Aorta (tissue), 5 donors: ENCODE measurements around the gene IL25. TPM values are rescaled to one million over a fixed set of nuclear protein-coding genes. Genes with fewer than 3 reads are reported as not detected.

Experiments
- ATAC-seq: fragments of 200-7000 bp; cut with Tn5 transposase; one replicate; pipeline ENCODE4 v1.9.1; 2022; ENCODE audit warnings: moderate library complexity; ENCODE audit not compliant: low FRiP score
- DNase-seq, 2 donors: peaks; one replicate each; pipeline ENCODE4 v3.0.0-alpha.2; 2020
- H3K27ac ChIP-seq, 2 donors: one replicate each; pipeline ENCODE4 v1.5.1; 2013; ENCODE audit warnings: low read length in 2 of 2, mild to moderate bottlenecking in 2 of 2, moderate library complexity in 2 of 2, control low read depth in 1 of 2, inconsistent platforms in 1 of 2, low read depth in 1 of 2
- H3K27me3 ChIP-seq, 2 donors: one replicate each; pipeline ENCODE4 v1.6.1; 2013; ENCODE audit warnings: control low read depth in 1 of 2, low read length in 1 of 2, mild to moderate bottlenecking in 1 of 2, moderate library complexity in 1 of 2; ENCODE audit not compliant: insufficient read depth in 2 of 2, control insufficient read depth in 1 of 2
- H3K36me3 ChIP-seq, 2 donors: one replicate each; pipeline ENCODE4 v1.6.1; 2013; ENCODE audit warnings: control low read depth in 1 of 2, low read length in 1 of 2, mild to moderate bottlenecking in 1 of 2; ENCODE audit not compliant: insufficient read depth in 2 of 2, control insufficient read depth in 1 of 2
- H3K4me1 ChIP-seq, 2 donors: one replicate each; pipeline ENCODE4 v1.6.1; 2013; ENCODE audit warnings: low read length in 2 of 2, control low read depth in 1 of 2, mild to moderate bottlenecking in 1 of 2, moderate library complexity in 1 of 2; ENCODE audit not compliant: insufficient read depth in 2 of 2, control insufficient read depth in 1 of 2
- H3K4me3 ChIP-seq, 2 donors: one replicate each; pipeline ENCODE4 v1.5.1; 2013; ENCODE audit warnings: low read length in 2 of 2, control low read depth in 1 of 2, mild to moderate bottlenecking in 1 of 2
- H3K9me3 ChIP-seq: one replicate; pipeline ENCODE4 v1.6.1; 2013; ENCODE audit warnings: mild to moderate bottlenecking, low read length; ENCODE audit not compliant: control insufficient read depth
- WGBS, 2 donors: extraction: QIAGEN DNeasy Blood & Tissue Kit; methylation state at CpG; one replicate each; pipeline ENCODE4 v1.1.7; 2013; 5-methylcytosine and 5-hydroxymethylcytosine counted together
- intact Hi-C, 2 donors: fragments of 100-400 bp; cut with DNase I; formaldehyde crosslinking; loops; one replicate each; pipeline versions ENCODE4 v1.14.2 to v1.15.0; 2022
- polyA plus RNA-seq, 2 donors: library from polyadenylated mRNA; stranded (reverse); fragments of 200-250 nt; gene quantifications; one replicate each; pipeline ENCODE4 v1.2.3, GENCODE V29; 2013
- total RNA-seq, 2 donors: library from RNA; stranded (reverse); fragmentation: NEBNext Ultra II Directional; extraction: Animal tissue kit (Norgen Biotek cat#: 25700); gene quantifications; one replicate each; pipeline ENCODE4 v1.2.1, GENCODE V29; 2021
- donor health status: healthy with polysubstance abuse.
- donor health status: Bipolar disorder and iron deficiency.
- donor health status: DM: no; HTN: no; CAD: no.
- donor health status: DM: no; HTN: no; CAD: no.
- donor health status: DM: yes; HTN: yes; CAD: no.

The IL25 gene
- total and polyA plus RNA-seq, 4 donors = not detected

GRCh38 chr14:23401291-23401690 lies 28.7 kb downstream of the IL25 start:
- H3K9me3 ChIP-seq = no peaks in the 10 kb centered on the region
- no peak for ATAC-seq
- H3K4me3 ChIP-seq = no peak overlapping the region
- no peaks in the 10 kb centered on the region for H3K4me1 ChIP-seq
- no peak for DNase-seq
- no peak overlapping the region for H3K27ac ChIP-seq
- H3K27me3 ChIP-seq = no peaks in the 10 kb centered on the region
- intact Hi-C loops = no loop called here
- H3K36me3 ChIP-seq = no peaks in the 10 kb centered on the region
- WGBS, 2 donors = 79% methylated on average over 4 of the region's 4 CpGs

- Histone ChIP-seq H3K9me3 (no peaks in the 10 kb centered on the region), H3K4me3 (no peak overlapping the region), H3K36me3 (no peaks in the 10 kb centered on the region), H3K27ac (no peak overlapping the region), H3K27me3 (no peaks in the 10 kb centered on the region), H3K4me1 (no peaks in the 10 kb centered on the region)
- DNase-seq (no peak), ATAC-seq (no peak)
- intact Hi-C loops = no loop called here
- WGBS, 2 donors = 58% methylated on average over 25 of the region's 25 CpGs
Observed at GRCh38 chr14:23402296-23403138, 29.9 kb downstream of the IL25 start.

- Histone ChIP-seq H3K27ac (no peak overlapping the region), H3K9me3 (no peaks in the 10 kb centered on the region), H3K4me1 (no peaks in the 10 kb centered on the region), H3K27me3 (no peaks in the 10 kb centered on the region), H3K4me3 (no peak overlapping the region), H3K36me3 (no peaks in the 10 kb centered on the region)
- intact Hi-C loops = no loop called here
- DNase-seq = no peak
- ATAC-seq = no peak
- 63 to 70% methylated on average over 7 of the region's 7 CpGs for WGBS, 2 donors
Observed at GRCh38 chr14:23403139-23403438, 30.5 kb downstream of the IL25 start.

- Histone ChIP-seq H3K27ac (no peak overlapping the region), H3K4me1 (no peaks in the 10 kb centered on the region), H3K4me3 (no peak overlapping the region), H3K36me3 (no peaks in the 10 kb centered on the region), H3K9me3 (no peaks in the 10 kb centered on the region), H3K27me3 (no peaks in the 10 kb centered on the region)
- intact Hi-C loops = no loop called here
- no peak for ATAC-seq
- WGBS, 2 donors = 70 to 74% methylated on average over 4 of the region's 4 CpGs
- DNase-seq = no peak
Observed at GRCh38 chr14:23403908-23404307, 31.3 kb downstream of the IL25 start.

GRCh38 chr14:23404331-23404900 lies 31.8 kb downstream of the IL25 start:
- no peak for ATAC-seq
- intact Hi-C loops = no loop called here

GRCh38 chr14:23405096-23405495 lies 32.5 kb downstream of the IL25 start:
- H3K9me3 ChIP-seq = no peaks in the 10 kb centered on the region
- H3K4me1 ChIP-seq = no peaks in the 10 kb centered on the region
- H3K36me3 ChIP-seq = no peaks in the 10 kb centered on the region
- no peak overlapping the region for H3K27ac ChIP-seq
- no peak overlapping the region for H3K4me3 ChIP-seq
- no peaks in the 10 kb centered on the region for H3K27me3 ChIP-seq
- ATAC-seq (no peak), DNase-seq (no peak)
- intact Hi-C loops = no loop called here
- 78 to 80% methylated on average over 10 of the region's 10 CpGs for WGBS, 2 donors

More at GRCh38 chr14:23404331-23404900, 31.8 kb downstream of the IL25 start:
- WGBS, 2 donors = 81 to 85% methylated on average over 14 of the region's 14 CpGs
- no peak overlapping the region for H3K4me3 ChIP-seq
- no peaks in the 10 kb centered on the region for H3K9me3 ChIP-seq
- no peak for DNase-seq
- H3K27ac ChIP-seq = no peak overlapping the region
- H3K36me3 ChIP-seq = no peaks in the 10 kb centered on the region
- H3K4me1 ChIP-seq = no peaks in the 10 kb centered on the region
- no peaks in the 10 kb centered on the region for H3K27me3 ChIP-seq

GRCh38 chr14:23405516-23406025 lies 33.0 kb downstream of the IL25 start:
- DNase-seq (no peak), ATAC-seq (no peak)
- intact Hi-C loops = no loop called here
- no peak overlapping the region for H3K27ac ChIP-seq
- WGBS, 2 donors = 82 to 86% methylated on average over 13 of the region's 13 CpGs
- H3K36me3 ChIP-seq = no peaks in the 10 kb centered on the region
- no peaks in the 10 kb centered on the region for H3K4me1 ChIP-seq
- H3K27me3 ChIP-seq = no peaks in the 10 kb centered on the region
- no peak overlapping the region for H3K4me3 ChIP-seq
- H3K9me3 ChIP-seq = no peaks in the 10 kb centered on the region

- intact Hi-C loops = no loop called here
- ATAC-seq (no peak), DNase-seq (no peak)
- Histone ChIP-seq H3K27ac (no peak overlapping the region), H3K27me3 (no peaks in the 10 kb centered on the region), H3K4me1 (no peaks in the 10 kb centered on the region), H3K9me3 (no peaks in the 10 kb centered on the region), H3K36me3 (no peaks in the 10 kb centered on the region), H3K4me3 (no peak overlapping the region)
- 20 to 25% methylated on average over 4 of the region's 4 CpGs for WGBS, 2 donors
Observed at GRCh38 chr14:23406244-23406643, 33.6 kb downstream of the IL25 start.
